GM21825 (cell line): ENCODE results near the gene NTHL1.
A peak's percentile ranks its signal among the peaks of the same experiment; 100 is the strongest.

Source experiments
- ATAC-seq: cut with Tn5 transposase; IDR thresholded peaks from one replicate; pipeline ENCODE4 v1.9.1; 2021; ENCODE audit warnings: mild to moderate bottlenecking, moderate library complexity; ENCODE audit not compliant: unreplicated experiment

Gene NTHL1

GRCh38 chr16:1998360-1998835 lies 49.2 kb downstream of the NTHL1 start:
- ATAC-seq = no peak

GRCh38 chr16:1997494-1998359 lies 49.9 kb downstream of the NTHL1 start:
- ATAC-seq = no peak

GRCh38 chr16:1993731-1994131 lies 53.9 kb downstream of the NTHL1 start:
- ATAC-seq = no peak

- no peak for ATAC-seq
Measured at GRCh38 chr16:1992704-1993317, 54.8 kb downstream of the NTHL1 start.

GRCh38 chr16:1991948-1992703 lies 55.5 kb downstream of the NTHL1 start:
- ATAC-seq = peak; percentile 40

GRCh38 chr16:1991588-1991947 lies 56.1 kb downstream of the NTHL1 start:
- no peak for ATAC-seq

- peak; percentile 27 for ATAC-seq
Measured at GRCh38 chr16:1991135-1991551, 56.5 kb downstream of the NTHL1 start.

GRCh38 chr16:1990351-1991134 lies 57.1 kb downstream of the NTHL1 start:
- ATAC-seq = no peak

- no peak for ATAC-seq
Measured at GRCh38 chr16:1990101-1990350, 57.6 kb downstream of the NTHL1 start.
